ENCODE data around the gene NALCN. TPM values are rescaled to one million over a fixed set of nuclear protein-coding genes. Genes with fewer than 3 reads are reported as not detected.

NALCN gene
- total RNA-seq, 1 donor from 2014 or later = 0.12 TPM

DNA sequence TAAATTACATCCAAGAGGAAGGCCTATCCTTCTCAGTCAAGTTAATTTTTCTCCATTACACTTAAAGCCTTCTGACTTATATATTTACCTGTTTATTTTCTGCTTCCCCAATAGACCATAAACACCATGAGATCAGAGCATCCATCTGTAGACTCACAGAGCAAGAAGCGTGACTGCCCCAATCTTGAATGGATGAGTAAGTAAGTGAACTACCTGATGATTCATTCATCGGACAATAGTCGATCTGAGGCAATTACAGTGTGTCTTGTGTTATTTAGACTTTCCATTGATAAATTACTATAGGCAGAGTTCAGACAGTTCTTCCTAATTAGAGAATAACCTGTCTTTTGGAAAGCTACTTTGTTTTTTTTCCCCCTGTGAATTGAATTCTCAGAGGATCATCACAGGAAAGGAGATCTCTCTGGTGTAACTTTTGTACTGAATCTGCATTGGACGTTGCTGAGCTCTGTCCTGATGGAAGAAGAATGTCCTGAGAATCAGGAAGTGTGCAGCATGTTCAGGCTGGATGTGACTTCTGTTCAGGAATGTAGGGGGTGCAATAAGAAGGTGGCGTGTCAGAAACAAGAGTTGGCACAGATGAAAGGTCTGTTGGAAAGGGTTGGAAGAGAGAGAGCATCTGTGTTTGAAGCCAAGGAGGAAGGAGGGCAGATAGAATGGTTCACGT lies 367.0 kb downstream of the NALCN start:
- DNase-seq (ENCODE audit: low spot score, unreplicated experiment) = no peak
- TF ChIP-seq CTCF (IDR thresholded peaks at IDR 0.05; ENCODE audit: unreplicated experiment) = no peak
- H3K4me3 Mint-ChIP-seq (ENCODE audit: low read depth) = no peak overlapping the region
- H3K27me3 Mint-ChIP-seq = peaks cover 2% of the 10 kb centered on the region
- no peaks in the 10 kb centered on the region for H3K36me3 Mint-ChIP-seq (ENCODE audit: insufficient read depth)
- peaks cover 3% of the 10 kb centered on the region for H3K9me3 Mint-ChIP-seq (ENCODE audit: low read depth)
- no peak overlapping the region for H3K27ac Mint-ChIP-seq
- no peaks in the 10 kb centered on the region for H3K4me1 Mint-ChIP-seq (ENCODE audit: low read depth)

DNA sequence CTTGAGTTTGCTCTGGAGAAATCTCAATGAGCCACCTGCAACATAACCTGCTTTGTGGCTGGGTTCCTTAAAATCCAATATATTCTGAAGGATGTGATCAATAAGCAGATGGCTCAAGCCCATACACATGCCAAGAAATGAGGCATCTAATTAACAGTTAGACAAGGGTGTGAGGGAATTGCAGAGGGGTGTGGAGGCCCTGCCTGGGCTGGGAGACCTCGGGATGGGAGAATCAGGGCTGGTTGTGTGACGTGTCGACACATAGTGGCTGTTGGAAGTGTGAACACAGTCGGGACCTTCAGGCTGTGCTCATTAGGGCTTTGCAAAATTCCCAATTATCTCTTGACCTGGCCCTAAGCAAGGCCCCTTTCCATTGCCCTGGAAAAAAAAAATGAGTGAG lies 379.8 kb downstream of the NALCN start:
- Mint-ChIP-seq H3K27ac (no peak overlapping the region), H3K36me3 (ENCODE audit: insufficient read depth) (no peaks in the 10 kb centered on the region), H3K27me3 (no peaks in the 10 kb centered on the region), H3K4me3 (ENCODE audit: low read depth) (no peak overlapping the region), H3K9me3 (ENCODE audit: low read depth) (no peaks in the 10 kb centered on the region), H3K4me1 (ENCODE audit: low read depth) (no peaks in the 10 kb centered on the region)
- no peak for DNase-seq (ENCODE audit: low spot score, unreplicated experiment)
- no peak for TF ChIP-seq CTCF (IDR thresholded peaks at IDR 0.05; ENCODE audit: unreplicated experiment)

DNA sequence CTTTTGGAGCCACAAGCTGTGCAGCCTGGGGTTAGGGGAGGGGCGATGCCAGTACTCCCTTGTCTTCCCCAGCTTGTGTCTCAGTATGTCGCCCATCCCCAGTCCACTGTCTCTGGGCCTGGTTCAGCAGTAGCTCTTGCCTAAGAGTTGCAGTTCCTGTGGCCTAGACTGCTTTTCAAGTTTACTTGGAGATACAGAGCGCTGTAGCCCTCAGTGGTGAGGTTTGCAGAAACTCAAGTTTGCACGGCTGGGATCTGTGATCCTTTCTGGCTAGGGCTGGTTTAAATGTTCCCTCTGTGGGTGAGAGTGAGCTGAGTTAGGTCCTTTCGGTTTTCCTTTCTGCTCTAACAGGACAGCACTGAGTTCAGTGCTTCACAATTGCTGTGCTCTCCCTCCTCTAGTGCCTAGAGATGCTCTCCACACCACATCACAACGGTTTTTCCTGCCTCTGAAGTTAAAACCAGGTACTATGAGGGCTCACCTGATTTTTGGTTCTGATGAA lies 381.1 kb downstream of the NALCN start:
- DNase-seq (ENCODE audit: low spot score, unreplicated experiment) = no peak
- Mint-ChIP-seq H3K27ac (no peak overlapping the region), H3K27me3 (no peaks in the 10 kb centered on the region), H3K4me1 (ENCODE audit: low read depth) (no peaks in the 10 kb centered on the region), H3K36me3 (ENCODE audit: insufficient read depth) (no peaks in the 10 kb centered on the region), H3K9me3 (ENCODE audit: low read depth) (no peaks in the 10 kb centered on the region), H3K4me3 (ENCODE audit: low read depth) (no peak overlapping the region)
- TF ChIP-seq CTCF (IDR thresholded peaks at IDR 0.05; ENCODE audit: unreplicated experiment) = no peak

DNA sequence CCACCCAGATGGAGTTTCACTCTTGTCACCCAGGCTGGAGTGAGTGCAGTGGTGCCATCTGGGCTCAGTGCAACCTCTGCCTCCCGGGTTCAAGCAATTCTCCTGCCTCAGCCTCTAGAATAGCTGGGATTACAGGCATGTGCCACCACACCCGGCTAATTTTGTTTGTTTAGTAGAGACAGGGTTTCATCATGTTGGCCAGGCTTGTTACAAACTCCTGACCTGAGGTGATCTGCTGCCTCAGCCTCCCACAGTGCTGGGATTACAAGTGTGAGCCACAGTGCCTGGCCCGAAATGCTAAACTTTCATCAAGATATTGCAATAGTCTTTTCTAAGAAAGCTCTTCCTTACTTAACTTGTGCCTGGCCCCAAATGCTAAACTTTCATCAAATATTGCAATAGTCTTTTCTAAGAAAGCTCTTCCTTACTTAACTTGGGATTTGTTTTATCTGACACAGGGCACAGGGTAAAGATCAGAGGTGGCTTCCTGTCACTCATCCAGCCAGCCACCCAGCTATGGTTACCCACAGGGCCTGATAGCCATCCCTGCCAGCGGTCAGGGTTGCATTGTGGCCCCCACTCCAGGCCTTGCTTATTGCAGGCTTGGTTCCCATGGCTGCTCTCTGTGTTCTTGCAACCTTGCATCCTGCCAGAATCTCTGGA lies 389.4 kb downstream of the NALCN start:
- DNase-seq (ENCODE audit: low spot score, unreplicated experiment) = no peak
- peaks cover 7% of the 10 kb centered on the region for H3K4me1 Mint-ChIP-seq (ENCODE audit: low read depth)
- TF ChIP-seq CTCF (IDR thresholded peaks at IDR 0.05; ENCODE audit: unreplicated experiment) = no peak
- no peaks in the 10 kb centered on the region for H3K36me3 Mint-ChIP-seq (ENCODE audit: insufficient read depth)
- no peak overlapping the region for H3K27ac Mint-ChIP-seq
- no peaks in the 10 kb centered on the region for H3K27me3 Mint-ChIP-seq
- no peak overlapping the region for H3K4me3 Mint-ChIP-seq (ENCODE audit: low read depth)
- H3K9me3 Mint-ChIP-seq (ENCODE audit: low read depth) = no peaks in the 10 kb centered on the region

- no peak overlapping the region for H3K4me3 Mint-ChIP-seq (ENCODE audit: low read depth)
- no peaks in the 10 kb centered on the region for H3K36me3 Mint-ChIP-seq (ENCODE audit: insufficient read depth)
Observed at GRCh38 chr13:101026328-101026727, 390.0 kb downstream of the NALCN start.

More at GRCh38 chr13:101026328-101026727, 390.0 kb downstream of the NALCN start:
- peaks cover 7% of the 10 kb centered on the region for H3K4me1 Mint-ChIP-seq (ENCODE audit: low read depth)
- no peaks in the 10 kb centered on the region for H3K9me3 Mint-ChIP-seq (ENCODE audit: low read depth)
- no peak for TF ChIP-seq CTCF (IDR thresholded peaks at IDR 0.05; ENCODE audit: unreplicated experiment)
- H3K27me3 Mint-ChIP-seq = no peaks in the 10 kb centered on the region
- no peak overlapping the region for H3K27ac Mint-ChIP-seq
- no peak for DNase-seq (ENCODE audit: low spot score, unreplicated experiment)
